B cell (primary cell): ENCODE data around the gene RBPJL. TPM values are rescaled to one million over a fixed set of nuclear protein-coding genes. Genes with fewer than 3 reads are reported as not detected.

Source experiments
- ATAC-seq: fragments of 200-7000 bp; cut with Tn5 transposase; one replicate; pipeline ENCODE4 v1.10.0; 2021; ENCODE audit warnings: low read depth, mild to moderate bottlenecking, moderate number of reproducible peaks, moderate library complexity
- CTCF ChIA-PET: fragments of 350-600 bp; sonication (Branson Sonifier 250); formaldehyde crosslinking; loops from one replicate; lab custom pipeline; 2021; ENCODE audit warnings: antibody characterized with exemption, inconsistent platforms; lab: Charles Lee
- POLR2A ChIA-PET: fragments of 350-600 bp; sonication (Branson Sonifier 250); formaldehyde crosslinking; loops from one replicate; lab custom pipeline; 2021; ENCODE audit warnings: antibody characterized with exemption; lab: Charles Lee
- DNase-seq: peaks from one replicate; pipeline ENCODE4 v3.0.0; 2013
- H2AFZ ChIP-seq: 2 replicates; pipeline ENCODE4 v1.6.1; 2012; ENCODE audit warnings: mild to moderate bottlenecking, low read depth, low read length; ENCODE audit not compliant: insufficient read depth, poor library complexity, severe bottlenecking
- H3K27ac ChIP-seq, 2 donors: 1 replicate in 1 of 2; 2 replicates in 1 of 2; pipeline ENCODE4 v1.5.1; 2012 to 2013; ENCODE audit warnings: low read length in 2 of 2, mild to moderate bottlenecking in 2 of 2, moderate library complexity in 1 of 2
- H3K27me3 ChIP-seq, 4 experiments: fragments of 200-600 bp in 1 of 4; sonication (generic) in 1 of 4; replicated peaks in 1 of 4; 1 replicate in 2 of 4; 2 replicates in 2 of 4; pipeline versions ENCODE4 v1.6.1 to v1.7.0; 2013 to 2016; ENCODE audit warnings: low read length in 3 of 4, mild to moderate bottlenecking in 2 of 4, mixed read lengths in 1 of 4, moderate library complexity in 1 of 4; ENCODE audit not compliant: insufficient read depth in 4 of 4, control insufficient read depth in 3 of 4; ENCODE audit errors: control extremely low read depth in 1 of 4
- H3K36me3 ChIP-seq, 2 experiments: replicated peaks in 1 of 2; 1 replicate in 1 of 2; 2 replicates in 1 of 2; pipeline versions ENCODE4 v1.6.1 to v1.7.1; 2013; ENCODE audit warnings: low read length in 1 of 2; ENCODE audit not compliant: insufficient read depth in 2 of 2, control insufficient read depth in 1 of 2; ENCODE audit errors: control extremely low read depth in 1 of 2, extremely low read depth in 1 of 2
- H3K4me1 ChIP-seq, 2 donors: fragments of 200-600 bp in 1 of 2; sonication (generic) in 1 of 2; 1 replicate in 1 of 2; 2 replicates in 1 of 2; pipeline versions ENCODE4 v1.5.1 to v1.6.1; 2013 to 2017; ENCODE audit warnings: low read length in 2 of 2; ENCODE audit not compliant: control insufficient read depth in 2 of 2, insufficient read depth in 2 of 2
- H3K4me2 ChIP-seq: replicated peaks from 2 replicates; pipeline ENCODE3; 2012; ENCODE audit warnings: mild to moderate bottlenecking, low read depth, low read length; ENCODE audit not compliant: poor library complexity, severe bottlenecking
- H3K4me3 ChIP-seq, 5 experiments: fragments of 200-600 bp in 1 of 5; sonication (generic) in 1 of 5; 1 replicate in 3 of 5; 2 replicates in 2 of 5; pipeline versions ENCODE4 v1.5.1 to v1.7.0; 2011 to 2016; ENCODE audit warnings: low read length in 4 of 5, mild to moderate bottlenecking in 4 of 5, low read depth in 2 of 5, control low read depth in 1 of 5, moderate library complexity in 1 of 5; ENCODE audit not compliant: insufficient read depth in 1 of 5; ENCODE audit errors: control extremely low read depth in 1 of 5, extremely low read depth in 1 of 5
- H3K79me2 ChIP-seq: fragments of 200-600 bp; sonication (generic); one replicate; pipeline ENCODE4 v1.6.0; 2016; ENCODE audit warnings: low read length; ENCODE audit not compliant: control insufficient read depth, insufficient read depth
- H3K9ac ChIP-seq: fragments of 200-600 bp; sonication (generic); 2 replicates; pipeline ENCODE4 v1.6.1; 2017; ENCODE audit warnings: mild to moderate bottlenecking, low read length, moderate library complexity
- H3K9me3 ChIP-seq, 3 donors: one replicate each; pipeline versions ENCODE4 v1.6.1 to v1.7.1; 2013; ENCODE audit warnings: low read length in 2 of 3; ENCODE audit not compliant: control insufficient read depth in 2 of 3, insufficient read depth in 1 of 3; ENCODE audit errors: control extremely low read depth in 1 of 3
- H4K20me1 ChIP-seq: 2 replicates; pipeline ENCODE4 v1.6.0; 2012; ENCODE audit warnings: mild to moderate bottlenecking, low read length; ENCODE audit not compliant: insufficient read depth, control insufficient read depth, poor library complexity, severe bottlenecking
- H3K27ac Mint-ChIP-seq: one replicate; pipeline ENCODE4 v1.8.0; 2021; ENCODE audit warnings: mixed read lengths
- H3K27me3 Mint-ChIP-seq: one replicate; pipeline ENCODE4 v1.8.0; 2021; ENCODE audit warnings: mixed read lengths
- H3K4me1 Mint-ChIP-seq: one replicate; pipeline ENCODE4 v1.8.0; 2021; ENCODE audit warnings: mixed read lengths
- H3K4me3 Mint-ChIP-seq: one replicate; pipeline ENCODE4 v1.8.0; 2021; ENCODE audit warnings: mixed read lengths
- H3K9me3 Mint-ChIP-seq: one replicate; pipeline ENCODE4 v1.8.0; 2022; ENCODE audit warnings: mixed read lengths; ENCODE audit not compliant: insufficient read depth
- CTCF ChIP-seq: fragments of 200-600 bp; IDR thresholded peaks from one replicate; pipeline ENCODE4 v1.8.0; 2022; ENCODE audit warnings: antibody characterized with exemption, mild to moderate bottlenecking
- EZH2 ChIP-seq: IDR thresholded peaks from 2 replicates; pipeline ENCODE4 v1.6.1; 2012; ENCODE audit warnings: borderline replicate concordance, low read depth, mild to moderate bottlenecking, moderate library complexity, low read length; ENCODE audit not compliant: insufficient read depth, poor library complexity, severe bottlenecking
- WGBS: methylation state at CpG from one replicate; pipeline ENCODE4 v1.1.5; 2013; ENCODE audit warnings: missing lambda C conversion rate; ENCODE audit not compliant: insufficient coverage; 5-methylcytosine and 5-hydroxymethylcytosine counted together
- intact Hi-C: fragments of 100-400 bp; cut with micrococcal nuclease; formaldehyde crosslinking; loops from one replicate; pipeline ENCODE4 v1.10.0; 2022
- polyA plus RNA-seq: library from polyadenylated mRNA; depleted of rRNA; stranded (reverse); fragments of >200 nt; gene quantifications from 2 replicates; pipeline ENCODE4 v1.2.3, GENCODE V29; 2012
- total RNA-seq, 2 donors: library from RNA; stranded (reverse); fragments of 120-200 nt in 1 of 2; gene quantifications; 1 replicate in 1 of 2; 2 replicates in 1 of 2; pipeline versions ENCODE4 v1.2.3 to v1.2.4, GENCODE V29; 2013 to 2022

RBPJL gene
- total and polyA plus RNA-seq, 2 donors (not counting 1 experiment from before 2014, with no cell fraction given) = not detected

DNA sequence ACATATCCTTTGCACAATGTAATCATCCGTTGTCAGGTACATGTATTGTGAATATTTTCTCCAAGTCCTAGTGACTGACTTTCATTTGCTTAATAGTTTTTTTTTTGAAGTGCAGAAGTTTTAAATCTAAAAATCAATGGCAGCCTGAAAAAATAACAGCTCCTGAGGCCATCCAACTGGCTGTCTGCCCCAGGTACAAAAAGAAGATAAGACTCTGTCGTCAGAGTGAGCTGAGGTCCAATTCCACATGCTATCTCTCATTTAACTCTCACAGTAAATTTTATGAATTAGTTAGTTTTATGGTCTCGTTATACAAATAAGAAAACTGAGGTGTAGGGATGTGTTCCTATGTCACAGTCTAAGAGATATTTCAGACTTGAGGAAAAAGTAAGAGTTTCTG is 31.3 kb upstream of the RBPJL start:
- H3K27ac Mint-ChIP-seq = no peak overlapping the region
- WGBS = no CpG with 5 or more reads among the region's 3 CpGs

DNA sequence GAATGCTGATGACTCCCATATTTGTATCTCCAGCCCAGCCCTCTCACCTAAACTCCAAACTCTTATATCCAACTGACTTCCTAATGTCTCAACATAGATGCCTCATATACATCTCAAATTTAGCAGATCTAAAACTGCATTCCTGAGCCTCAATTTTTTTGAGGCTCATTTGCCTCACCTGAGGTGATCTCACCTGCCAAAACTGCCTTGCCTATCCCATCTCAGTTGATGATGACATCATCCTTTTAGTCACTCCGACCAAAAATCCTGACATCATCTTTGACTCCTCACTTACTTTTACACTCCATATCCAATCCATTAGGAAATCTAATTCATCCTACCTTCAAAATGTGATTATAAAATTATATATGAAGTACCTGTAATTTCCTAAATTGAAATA is 26.6 kb upstream of the RBPJL start:
- Histone ChIP-seq H3K36me3 (no peaks in the 10 kb centered on the region), H3K79me2 (no peaks in the 10 kb centered on the region), H3K9me3 (no peaks in the 10 kb centered on the region), H3K9ac (no peak overlapping the region), H4K20me1 (no peaks in the 10 kb centered on the region), H3K4me1 (no peaks in the 10 kb centered on the region), H3K4me3 (no peak overlapping the region), H3K27me3 (peaks cover 0 to 9% (median 2%) of the 10 kb centered on the region in 4 experiments), H3K27ac (no peak overlapping the region), H3K4me2 (no peak overlapping the region), H2AFZ (no peak overlapping the region)
- no peaks in the 10 kb centered on the region for H3K9me3 Mint-ChIP-seq
- ChIA-PET CTCF (interaction anchor here (1.0 to 1.4 kb wide), 2 partner anchors 11 to 14 kb away, joined by 3 to 4 read pairs; no protein-coding TSS in a partner anchor), POLR2A (no interaction called here)
- DNase-seq (no peak), ATAC-seq (no peak)
- H3K27ac Mint-ChIP-seq = no peak overlapping the region
- no peak for TF ChIP-seq CTCF
- TF ChIP-seq EZH2 = no peak
- no peak overlapping the region for H3K4me3 Mint-ChIP-seq
- 100% methylated on average over 1 of the region's 1 CpG for WGBS
- H3K27me3 Mint-ChIP-seq = peaks cover 57% of the 10 kb centered on the region
- H3K4me1 Mint-ChIP-seq = no peaks in the 10 kb centered on the region
- intact Hi-C loops = no loop called here

More for the DNA sequence above, 31.3 kb upstream of the RBPJL start:
- H4K20me1 ChIP-seq = no peaks in the 10 kb centered on the region
- no peaks in the 10 kb centered on the region for H3K79me2 ChIP-seq
- no peak for ATAC-seq
- H2AFZ ChIP-seq = no peak overlapping the region
- no peaks in the 10 kb centered on the region for H3K36me3 ChIP-seq
- no peaks in the 10 kb centered on the region for H3K4me1 ChIP-seq
- Mint-ChIP-seq H3K4me3 (no peak overlapping the region), H3K4me1 (no peaks in the 10 kb centered on the region), H3K9me3 (no peaks in the 10 kb centered on the region), H3K27me3 (peaks cover 71% of the 10 kb centered on the region)
- TF ChIP-seq CTCF (no peak), EZH2 (no peak)
- no peak overlapping the region for H3K9ac ChIP-seq
- ChIA-PET POLR2A (no interaction called here), CTCF (interaction anchor here (0.8 kb wide), 1 partner anchor 20 kb away, joined by 3 read pairs; no protein-coding TSS in a partner anchor)
- no peak for DNase-seq
- peaks cover 0 to 13% (median 3%) of the 10 kb centered on the region in 4 experiments for H3K27me3 ChIP-seq
- no peaks in the 10 kb centered on the region for H3K9me3 ChIP-seq
- H3K27ac ChIP-seq = no peak overlapping the region
- no peak overlapping the region for H3K4me2 ChIP-seq
- intact Hi-C loops = no loop called here
- no peak overlapping the region for H3K4me3 ChIP-seq
